Progenitor cell of endocrine pancreas (in vitro differentiated cells): Measurements from ENCODE around the gene KLF5. TPM values are rescaled to one million over a fixed set of nuclear protein-coding genes. Genes with fewer than 3 reads are reported as not detected.

Experiments
- DNase-seq: peaks from one replicate; pipeline ENCODE4 v3.0.0; 2021; ENCODE audit warnings: low spot score; ENCODE audit not compliant: unreplicated experiment
- H3K27ac Mint-ChIP-seq: 2 replicates; pipeline ENCODE4 v1.8.0; 2021; ENCODE audit warnings: mild to moderate bottlenecking, moderate library complexity, mixed read lengths
- H3K27me3 Mint-ChIP-seq: 2 replicates; pipeline ENCODE4 v1.8.0; 2021; ENCODE audit warnings: mixed read lengths
- H3K36me3 Mint-ChIP-seq: 2 replicates; pipeline ENCODE4 v1.8.0; 2022; ENCODE audit warnings: mixed read lengths; ENCODE audit not compliant: insufficient read depth
- H3K4me1 Mint-ChIP-seq: 2 replicates; pipeline ENCODE4 v1.8.0; 2021; ENCODE audit warnings: low read depth, mixed read lengths
- H3K4me3 Mint-ChIP-seq: 2 replicates; pipeline ENCODE4 v1.8.0; 2021; ENCODE audit warnings: low read depth, mild to moderate bottlenecking, moderate library complexity, mixed read lengths
- H3K9me3 Mint-ChIP-seq: 2 replicates; pipeline ENCODE4 v1.8.0; 2021; ENCODE audit warnings: low read depth, mixed read lengths
- CTCF ChIP-seq: fragments of 200-600 bp; sonication (generic); IDR thresholded peaks from one replicate; pipeline ENCODE4 v1.5.0; 2021; ENCODE audit warnings: antibody characterized with exemption, mild to moderate bottlenecking; ENCODE audit not compliant: unreplicated experiment
- total RNA-seq: library from RNA; stranded (reverse); gene quantifications from 2 replicates; pipeline ENCODE4 v1.2.1, GENCODE V29; 2021

Gene KLF5
- total RNA-seq, 1 donor from 2014 or later: 111 TPM

- H3K27me3 Mint-ChIP-seq: no peaks in the 10 kb centered on the region
- H3K36me3 Mint-ChIP-seq: peaks cover 8% of the 10 kb centered on the region
- peaks cover 9% of the 10 kb centered on the region for H3K9me3 Mint-ChIP-seq
- DNase-seq: no peak
- H3K27ac Mint-ChIP-seq: no peak overlapping the region
- peaks cover 15% of the 10 kb centered on the region for H3K4me1 Mint-ChIP-seq
- H3K4me3 Mint-ChIP-seq: no peak overlapping the region
- no peak for TF ChIP-seq CTCF
These were observed 24.1 kb downstream of the KLF5 start for GRCh38 chr13:73082895-73083294.

GRCh38 chr13:73088332-73088935 lies 29.6 kb downstream of the KLF5 start:
- DNase-seq: no peak
- Mint-ChIP-seq H3K27ac (no peak overlapping the region), H3K4me3 (no peak overlapping the region), H3K27me3 (no peaks in the 10 kb centered on the region), H3K4me1 (peaks cover 3% of the 10 kb centered on the region), H3K36me3 (peaks cover 2% of the 10 kb centered on the region), H3K9me3 (peaks cover 7% of the 10 kb centered on the region)
- TF ChIP-seq CTCF: no peak

- Mint-ChIP-seq H3K4me3 (no peak overlapping the region), H3K36me3 (peaks cover 2% of the 10 kb centered on the region), H3K27me3 (no peaks in the 10 kb centered on the region), H3K27ac (no peak overlapping the region), H3K4me1 (peaks cover 3% of the 10 kb centered on the region), H3K9me3 (peaks cover 7% of the 10 kb centered on the region)
- no peak for TF ChIP-seq CTCF
- DNase-seq: no peak
These were observed 30.4 kb downstream of the KLF5 start for GRCh38 chr13:73089213-73089612.

- peaks cover 2% of the 10 kb centered on the region for H3K36me3 Mint-ChIP-seq
- H3K9me3 Mint-ChIP-seq: peaks cover 7% of the 10 kb centered on the region
- peaks cover 3% of the 10 kb centered on the region for H3K4me1 Mint-ChIP-seq
- H3K4me3 Mint-ChIP-seq: no peak overlapping the region
- H3K27ac Mint-ChIP-seq: peak overlapping the region; percentile 78
- no peak for DNase-seq
- TF ChIP-seq CTCF: no peak
- H3K27me3 Mint-ChIP-seq: no peaks in the 10 kb centered on the region
These were observed 31.5 kb downstream of the KLF5 start for GRCh38 chr13:73090116-73090822.

- no peak overlapping the region for H3K4me3 Mint-ChIP-seq
These were observed 32.0 kb downstream of the KLF5 start for GRCh38 chr13:73090823-73091187.

More at GRCh38 chr13:73090823-73091187, 32.0 kb downstream of the KLF5 start:
- peaks cover 7% of the 10 kb centered on the region for H3K9me3 Mint-ChIP-seq
- no peak overlapping the region for H3K27ac Mint-ChIP-seq
- H3K36me3 Mint-ChIP-seq: peaks cover 2% of the 10 kb centered on the region
- no peak for TF ChIP-seq CTCF
- peaks cover 3% of the 10 kb centered on the region for H3K4me1 Mint-ChIP-seq
- no peak for DNase-seq
- no peaks in the 10 kb centered on the region for H3K27me3 Mint-ChIP-seq
